Esophagus squamous epithelium (tissue), 4 donors: Measurements from ENCODE around the gene CA10.

Experiments
- POLR2A ChIP-seq, 4 donors: fragments of 450-650 bp; IDR thresholded peaks; one replicate each; pipeline ENCODE4 v1.6.1; 2017; ENCODE audit warnings: antibody characterized with exemption in 4 of 4, mild to moderate bottlenecking in 4 of 4, moderate library complexity in 3 of 4
- TF ChIP-seq, protein P1 (sequence below), 6 experiments: fragments of 450-650 bp in 4 of 6; fragments of 200-600 bp in 2 of 6; sonication (generic) in 2 of 6; IDR thresholded peaks; one replicate each; pipeline ENCODE4 v1.5.1; 2016 to 2019; ENCODE audit warnings: antibody characterized with exemption in 6 of 6, mild to moderate bottlenecking in 4 of 6, moderate library complexity in 4 of 6

DNA sequence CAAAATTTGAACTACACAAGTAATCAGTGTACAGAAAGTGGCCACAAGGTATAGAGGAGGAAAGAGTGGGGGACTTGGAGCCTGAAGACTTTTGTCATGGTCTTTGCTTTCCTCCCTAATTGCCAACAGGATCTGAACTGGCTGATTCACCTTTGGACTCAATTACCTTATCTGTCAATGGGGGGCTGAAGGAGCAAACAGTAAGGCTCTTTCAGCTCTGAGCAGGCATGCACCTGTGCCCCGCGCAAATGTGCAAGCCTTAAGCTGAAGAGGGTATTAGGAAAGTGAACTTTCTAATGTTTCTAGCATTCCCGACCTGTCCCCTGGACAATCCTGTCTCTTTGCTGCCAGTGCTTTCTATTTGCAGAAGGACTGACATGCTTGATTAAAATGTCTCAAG is 302.7 kb downstream of the CA10 start:
- TF ChIP-seq, protein P1, sequence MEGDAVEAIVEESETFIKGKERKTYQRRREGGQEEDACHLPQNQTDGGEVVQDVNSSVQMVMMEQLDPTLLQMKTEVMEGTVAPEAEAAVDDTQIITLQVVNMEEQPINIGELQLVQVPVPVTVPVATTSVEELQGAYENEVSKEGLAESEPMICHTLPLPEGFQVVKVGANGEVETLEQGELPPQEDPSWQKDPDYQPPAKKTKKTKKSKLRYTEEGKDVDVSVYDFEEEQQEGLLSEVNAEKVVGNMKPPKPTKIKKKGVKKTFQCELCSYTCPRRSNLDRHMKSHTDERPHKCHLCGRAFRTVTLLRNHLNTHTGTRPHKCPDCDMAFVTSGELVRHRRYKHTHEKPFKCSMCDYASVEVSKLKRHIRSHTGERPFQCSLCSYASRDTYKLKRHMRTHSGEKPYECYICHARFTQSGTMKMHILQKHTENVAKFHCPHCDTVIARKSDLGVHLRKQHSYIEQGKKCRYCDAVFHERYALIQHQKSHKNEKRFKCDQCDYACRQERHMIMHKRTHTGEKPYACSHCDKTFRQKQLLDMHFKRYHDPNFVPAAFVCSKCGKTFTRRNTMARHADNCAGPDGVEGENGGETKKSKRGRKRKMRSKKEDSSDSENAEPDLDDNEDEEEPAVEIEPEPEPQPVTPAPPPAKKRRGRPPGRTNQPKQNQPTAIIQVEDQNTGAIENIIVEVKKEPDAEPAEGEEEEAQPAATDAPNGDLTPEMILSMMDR (IDR thresholded peaks at IDR 0.05): no peak
- TF ChIP-seq POLR2A (IDR thresholded peaks at IDR 0.05): no peak
